K562 (cell line): ENCODE data around the gene SRCAP.

Experiments
- BRF2 ChIP-seq: IDR thresholded peaks from 3 replicates; pipeline ENCODE4 v1.6.1; 2011; ENCODE audit warnings: borderline replicate concordance, mild to moderate bottlenecking; ENCODE audit not compliant: insufficient read length, insufficient read depth
- SOX6 ChIP-seq: fragments of 450-650 bp; IDR thresholded peaks from 2 replicates; pipeline ENCODE4 v1.6.1; 2014; ENCODE audit warnings: mild to moderate bottlenecking
- ZBTB33 ChIP-seq: sonication (generic); formaldehyde crosslinking; IDR thresholded peaks from 2 replicates; pipeline ENCODE4 v1.8.1; 2023; ENCODE audit warnings: mild to moderate bottlenecking, missing genetic modification reagents
- ZNF143 ChIP-seq: sonication (generic); formaldehyde crosslinking; IDR thresholded peaks from 2 replicates; pipeline ENCODE4 v1.9.0; 2022; ENCODE audit warnings: mild to moderate bottlenecking, missing genetic modification reagents
- TF ChIP-seq, protein P1 (sequence below): sonication (generic); formaldehyde crosslinking; IDR thresholded peaks from 2 replicates; pipeline ENCODE4 v1.8.1; 2023; ENCODE audit warnings: missing genetic modification reagents, mild to moderate bottlenecking, borderline replicate concordance

DNA sequence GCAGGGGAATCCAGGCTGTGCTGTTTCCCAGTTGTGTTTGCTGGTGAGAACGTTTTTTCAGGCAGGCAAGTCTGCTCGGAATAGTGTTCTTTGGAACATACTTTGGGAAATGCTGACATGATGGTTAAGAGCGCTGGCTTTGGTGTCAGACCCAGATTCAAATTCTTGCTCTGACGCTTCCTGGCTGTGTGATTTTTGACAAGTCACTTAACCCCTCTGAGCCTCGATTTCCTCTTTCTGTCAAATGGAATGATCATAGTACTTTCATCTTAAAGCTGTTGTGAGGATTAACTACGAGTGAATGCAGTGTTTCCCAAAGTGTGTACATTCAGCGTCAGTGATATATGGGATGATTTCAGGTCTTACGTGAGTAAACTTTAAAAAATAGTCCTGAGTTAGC is 35.9 kb upstream of the SRCAP start:
- TF ChIP-seq, protein P1, sequence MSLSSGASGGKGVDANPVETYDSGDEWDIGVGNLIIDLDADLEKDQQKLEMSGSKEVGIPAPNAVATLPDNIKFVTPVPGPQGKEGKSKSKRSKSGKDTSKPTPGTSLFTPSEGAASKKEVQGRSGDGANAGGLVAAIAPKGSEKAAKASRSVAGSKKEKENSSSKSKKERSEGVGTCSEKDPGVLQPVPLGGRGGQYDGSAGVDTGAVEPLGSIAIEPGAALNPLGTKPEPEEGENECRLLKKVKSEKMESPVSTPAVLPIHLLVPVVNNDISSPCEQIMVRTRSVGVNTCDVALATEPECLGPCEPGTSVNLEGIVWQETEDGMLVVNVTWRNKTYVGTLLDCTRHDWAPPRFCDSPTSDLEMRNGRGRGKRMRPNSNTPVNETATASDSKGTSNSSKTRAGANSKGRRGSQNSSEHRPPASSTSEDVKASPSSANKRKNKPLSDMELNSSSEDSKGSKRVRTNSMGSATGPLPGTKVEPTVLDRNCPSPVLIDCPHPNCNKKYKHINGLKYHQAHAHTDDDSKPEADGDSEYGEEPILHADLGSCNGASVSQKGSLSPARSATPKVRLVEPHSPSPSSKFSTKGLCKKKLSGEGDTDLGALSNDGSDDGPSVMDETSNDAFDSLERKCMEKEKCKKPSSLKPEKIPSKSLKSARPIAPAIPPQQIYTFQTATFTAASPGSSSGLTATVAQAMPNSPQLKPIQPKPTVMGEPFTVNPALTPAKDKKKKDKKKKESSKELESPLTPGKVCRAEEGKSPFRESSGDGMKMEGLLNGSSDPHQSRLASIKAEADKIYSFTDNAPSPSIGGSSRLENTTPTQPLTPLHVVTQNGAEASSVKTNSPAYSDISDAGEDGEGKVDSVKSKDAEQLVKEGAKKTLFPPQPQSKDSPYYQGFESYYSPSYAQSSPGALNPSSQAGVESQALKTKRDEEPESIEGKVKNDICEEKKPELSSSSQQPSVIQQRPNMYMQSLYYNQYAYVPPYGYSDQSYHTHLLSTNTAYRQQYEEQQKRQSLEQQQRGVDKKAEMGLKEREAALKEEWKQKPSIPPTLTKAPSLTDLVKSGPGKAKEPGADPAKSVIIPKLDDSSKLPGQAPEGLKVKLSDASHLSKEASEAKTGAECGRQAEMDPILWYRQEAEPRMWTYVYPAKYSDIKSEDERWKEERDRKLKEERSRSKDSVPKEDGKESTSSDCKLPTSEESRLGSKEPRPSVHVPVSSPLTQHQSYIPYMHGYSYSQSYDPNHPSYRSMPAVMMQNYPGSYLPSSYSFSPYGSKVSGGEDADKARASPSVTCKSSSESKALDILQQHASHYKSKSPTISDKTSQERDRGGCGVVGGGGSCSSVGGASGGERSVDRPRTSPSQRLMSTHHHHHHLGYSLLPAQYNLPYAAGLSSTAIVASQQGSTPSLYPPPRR = no peak
- no peak for TF ChIP-seq ZBTB33
- no peak for TF ChIP-seq ZNF143 (CRISPR knock-in tag)
- no peak for TF ChIP-seq SOX6
- TF ChIP-seq BRF2 = no peak
